ENCODE measurements around the gene GSTM3. TPM values are rescaled to one million over a fixed set of nuclear protein-coding genes. Genes with fewer than 3 reads are reported as not detected.
"Not testable (repeated sequence)": the region's sequence is repeated elsewhere in the genome, so short reads cannot be mapped to it uniquely, and the experiment has no call there.

The GSTM3 gene
- total RNA-seq, 1 donor from 2014 or later, result 11.2 TPM

DNA sequence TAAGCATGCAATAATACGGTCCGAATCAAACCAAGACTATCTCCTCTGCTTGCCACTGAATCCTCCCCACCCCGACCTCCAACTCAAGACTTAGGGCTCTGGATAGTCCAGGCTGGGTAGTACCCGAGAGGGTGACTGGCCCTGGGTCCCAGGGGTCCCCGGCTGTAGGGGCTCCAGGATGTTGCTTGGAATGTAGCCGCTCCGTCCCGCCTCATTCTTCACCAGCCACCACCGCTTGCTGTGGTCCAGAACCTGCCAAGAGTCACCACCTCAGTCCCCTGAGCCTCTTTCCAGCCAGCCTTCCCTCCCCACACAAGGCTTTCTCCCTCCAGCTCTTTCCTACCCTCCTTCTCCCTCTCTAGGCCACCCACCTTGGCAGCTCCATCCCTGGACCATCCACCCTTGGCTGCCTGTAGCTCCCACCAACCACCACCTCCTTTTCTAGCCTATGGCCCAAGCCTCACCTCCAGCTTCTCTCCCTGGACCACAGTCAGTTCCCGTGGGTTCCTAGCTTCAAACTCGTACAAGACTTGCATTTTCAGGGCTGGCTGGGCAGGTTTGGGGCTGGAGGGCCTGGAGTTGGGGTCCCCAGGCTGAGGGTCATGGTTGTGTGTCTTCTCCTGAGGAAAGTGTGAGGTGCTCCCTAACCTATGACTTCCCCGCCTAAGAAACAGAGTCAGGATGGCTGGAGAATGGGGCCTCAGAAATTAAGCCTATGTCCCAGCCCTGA lies 10.9 kb upstream of the GSTM3 start:
- Mint-ChIP-seq H3K27ac (no peak overlapping the region), H3K9me3 (no peaks in the 10 kb centered on the region), H3K4me1 (ENCODE audit: low read depth) (no peaks in the 10 kb centered on the region), H3K27me3 (ENCODE audit: low read depth) (peaks cover 28% of the 10 kb centered on the region), H3K4me3 (ENCODE audit: low read depth) (no peak overlapping the region), H3K36me3 (ENCODE audit: low read depth) (no peaks in the 10 kb centered on the region)
- no peak for DNase-seq (ENCODE audit: low spot score)
- intact Hi-C loops (cut with micrococcal nuclease), result no loop called here

DNA sequence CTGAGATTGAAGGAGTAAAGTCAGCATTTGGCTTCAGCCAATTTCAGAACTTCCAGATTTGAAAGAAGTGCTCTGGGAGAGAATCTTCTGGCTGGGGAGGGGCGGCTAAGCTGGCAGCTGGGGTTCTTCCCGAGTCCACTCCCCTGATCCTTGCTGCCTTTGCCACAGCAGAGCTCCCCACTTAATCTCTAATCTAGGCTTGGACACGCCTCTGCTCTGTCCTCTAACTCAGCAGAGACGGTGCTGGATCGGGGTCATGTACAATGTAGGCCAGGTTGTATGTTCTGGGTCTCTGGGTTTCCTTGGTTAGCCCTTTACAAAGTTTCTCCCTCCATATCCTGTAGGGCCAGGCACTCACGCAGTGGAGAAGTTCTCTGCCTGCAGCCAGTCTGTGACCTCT lies 10.1 kb upstream of the GSTM3 start:
- no peaks in the 10 kb centered on the region for H3K9me3 Mint-ChIP-seq
- no peaks in the 10 kb centered on the region for H3K36me3 Mint-ChIP-seq (ENCODE audit: low read depth)
- no peak overlapping the region for H3K27ac Mint-ChIP-seq
- intact Hi-C loops (cut with micrococcal nuclease), result no loop called here
- DNase-seq (ENCODE audit: low spot score), result no peak
- no peaks in the 10 kb centered on the region for H3K4me1 Mint-ChIP-seq (ENCODE audit: low read depth)
- no peak overlapping the region for H3K4me3 Mint-ChIP-seq (ENCODE audit: low read depth)
- peaks cover 31% of the 10 kb centered on the region for H3K27me3 Mint-ChIP-seq (ENCODE audit: low read depth)

DNA sequence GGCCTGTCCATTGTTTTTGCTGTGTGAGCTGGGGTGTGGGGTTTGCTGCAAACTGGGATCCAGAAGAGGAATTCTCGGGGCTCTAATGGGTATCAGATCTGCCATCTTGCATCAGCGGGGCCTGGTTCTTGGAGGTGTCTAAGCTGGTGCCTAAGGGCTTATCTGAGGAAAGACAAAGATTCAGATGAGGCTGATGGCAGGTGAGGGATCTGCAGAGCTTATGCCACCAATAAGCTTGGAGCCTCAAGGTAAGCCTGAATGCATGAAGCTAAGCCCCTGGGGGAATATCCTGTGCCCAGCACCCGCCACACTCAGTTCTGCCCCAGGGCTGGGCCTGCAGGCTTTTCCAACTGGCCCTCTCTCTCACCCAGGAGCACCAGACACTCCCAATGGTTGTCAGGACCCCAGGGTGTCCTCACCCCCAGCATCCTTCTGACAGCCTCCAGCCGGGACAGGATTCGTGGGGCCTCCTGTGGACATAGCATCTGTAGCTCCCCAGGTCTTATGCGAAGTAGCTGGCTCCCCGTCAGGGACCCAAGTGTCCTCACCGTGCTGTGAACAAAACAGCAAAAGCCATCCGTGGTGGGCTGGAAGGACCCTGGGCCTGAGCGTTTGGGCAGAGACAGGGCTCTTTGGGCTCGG lies 9.5 kb upstream of the GSTM3 start:
- intact Hi-C loops (cut with micrococcal nuclease), result no loop called here
- Mint-ChIP-seq H3K4me3 (ENCODE audit: low read depth) (no peak overlapping the region), H3K27ac (no peak overlapping the region), H3K36me3 (ENCODE audit: low read depth) (no peaks in the 10 kb centered on the region), H3K27me3 (ENCODE audit: low read depth) (peaks cover 31% of the 10 kb centered on the region), H3K9me3 (no peaks in the 10 kb centered on the region), H3K4me1 (ENCODE audit: low read depth) (no peaks in the 10 kb centered on the region)
- no peak for DNase-seq (ENCODE audit: low spot score)

DNA sequence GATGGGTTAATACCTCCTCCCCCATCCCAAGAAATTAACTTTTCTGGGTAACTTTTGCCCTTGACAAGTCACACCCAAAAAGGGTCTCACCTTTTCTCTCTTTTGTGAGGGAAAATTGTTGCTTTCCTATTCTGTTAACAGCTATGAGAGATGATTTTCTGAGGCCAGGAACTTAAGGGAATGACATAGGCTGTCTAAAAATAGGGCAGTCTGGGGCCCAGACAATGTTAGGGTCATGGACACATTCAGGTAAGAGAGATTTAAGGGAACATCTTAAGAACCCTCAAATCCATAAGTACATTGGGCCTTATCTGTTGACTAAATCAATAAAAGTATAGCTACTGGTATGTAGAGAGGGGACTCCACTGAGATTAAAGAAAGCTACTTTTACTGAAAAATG lies 8.4 kb upstream of the GSTM3 start:
- Mint-ChIP-seq H3K27me3 (ENCODE audit: low read depth) (peaks cover 32% of the 10 kb centered on the region), H3K9me3 (no peaks in the 10 kb centered on the region), H3K36me3 (ENCODE audit: low read depth) (no peaks in the 10 kb centered on the region), H3K27ac (no peak overlapping the region), H3K4me3 (ENCODE audit: low read depth) (no peak overlapping the region), H3K4me1 (ENCODE audit: low read depth) (no peaks in the 10 kb centered on the region)
- intact Hi-C loops (cut with micrococcal nuclease), result no loop called here
- DNase-seq (ENCODE audit: low spot score), result no peak

DNA sequence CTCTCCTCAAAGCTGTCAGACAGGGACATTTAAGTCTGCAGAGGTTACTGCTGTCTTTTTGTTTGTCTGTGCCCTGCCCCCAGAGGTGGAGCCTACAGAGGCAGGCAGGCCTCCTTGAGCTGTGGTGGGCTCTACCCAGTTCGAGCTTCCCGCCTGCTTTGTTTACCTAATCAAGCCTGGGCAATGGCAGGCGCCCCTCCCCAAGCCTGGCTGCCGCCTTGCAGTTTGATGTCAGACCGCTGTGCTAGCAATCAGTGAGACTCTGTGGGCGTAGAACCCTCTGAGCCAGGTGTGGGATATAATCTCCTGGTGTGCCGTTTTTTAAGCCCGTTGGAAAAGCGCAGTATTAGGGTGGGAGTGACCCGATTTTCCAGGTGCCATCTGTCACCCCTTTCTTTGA lies 7.5 kb upstream of the GSTM3 start:
- H3K9me3 Mint-ChIP-seq; DNase-seq (ENCODE audit: low spot score); H3K4me3 Mint-ChIP-seq (ENCODE audit: low read depth); H3K4me1 Mint-ChIP-seq (ENCODE audit: low read depth); H3K36me3 Mint-ChIP-seq (ENCODE audit: low read depth); intact Hi-C loops (cut with micrococcal nuclease); H3K27ac Mint-ChIP-seq: not testable (repeated sequence)
- peaks cover 28% of the 10 kb centered on the region for H3K27me3 Mint-ChIP-seq (ENCODE audit: low read depth)

DNA sequence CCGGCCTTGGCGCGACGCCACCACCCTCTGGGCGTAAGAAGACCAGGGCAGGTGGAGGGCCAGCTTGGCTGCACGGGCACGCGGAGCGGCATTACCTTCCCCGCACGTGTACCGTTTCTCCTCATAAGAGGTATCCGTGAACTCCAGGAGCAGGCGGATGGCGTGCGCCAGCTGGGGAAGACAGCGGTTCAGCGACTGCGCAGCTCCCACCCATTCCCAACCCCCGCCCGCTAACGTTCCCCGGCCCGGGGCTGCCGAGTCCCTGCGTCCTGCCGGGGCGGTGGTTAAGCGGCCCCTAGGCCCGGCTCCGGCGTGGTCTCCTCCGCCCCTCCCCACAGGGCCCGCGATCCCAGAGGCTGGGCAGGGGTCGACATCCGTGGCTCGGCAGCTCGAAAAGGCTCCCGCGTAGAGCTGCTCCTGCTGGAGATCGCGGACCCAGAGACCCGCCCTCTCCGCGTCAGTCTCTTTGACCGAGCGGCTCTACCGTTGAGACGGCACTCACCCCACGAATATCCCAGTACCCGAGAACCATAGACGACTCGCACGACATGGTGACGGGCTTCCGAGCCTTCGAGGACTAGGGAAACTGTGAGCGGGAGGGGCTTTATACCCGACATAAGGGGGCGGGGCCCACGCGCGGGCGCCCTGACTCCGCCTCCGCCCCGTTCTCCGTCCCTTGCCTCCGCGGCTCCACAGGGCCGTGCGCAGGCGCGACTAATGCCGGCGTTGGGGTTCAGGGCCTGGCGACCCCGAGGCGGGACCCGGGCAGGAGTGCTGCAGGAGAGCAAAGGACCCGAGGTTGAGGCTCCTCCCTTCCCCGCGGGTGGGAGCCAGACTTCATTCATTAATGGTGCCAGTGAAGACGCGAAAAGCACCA lies 862 bp downstream of the GSTM3 start:
- Mint-ChIP-seq H3K9me3 (no peaks in the 10 kb centered on the region), H3K27me3 (ENCODE audit: low read depth) (peaks cover 19% of the 10 kb centered on the region), H3K4me3 (ENCODE audit: low read depth) (peak overlapping the region; percentile 79), H3K27ac (peak overlapping the region; percentile 46), H3K4me1 (ENCODE audit: low read depth) (peaks cover 8% of the 10 kb centered on the region), H3K36me3 (ENCODE audit: low read depth) (no peaks in the 10 kb centered on the region)
- intact Hi-C loops (cut with micrococcal nuclease), result loop anchor here (2.0 kb wide), 1 partner anchor 53 kb away; the partner anchor contains the start of gene GSTM1
- peak; percentile 79 for DNase-seq (ENCODE audit: low spot score)

DNA sequence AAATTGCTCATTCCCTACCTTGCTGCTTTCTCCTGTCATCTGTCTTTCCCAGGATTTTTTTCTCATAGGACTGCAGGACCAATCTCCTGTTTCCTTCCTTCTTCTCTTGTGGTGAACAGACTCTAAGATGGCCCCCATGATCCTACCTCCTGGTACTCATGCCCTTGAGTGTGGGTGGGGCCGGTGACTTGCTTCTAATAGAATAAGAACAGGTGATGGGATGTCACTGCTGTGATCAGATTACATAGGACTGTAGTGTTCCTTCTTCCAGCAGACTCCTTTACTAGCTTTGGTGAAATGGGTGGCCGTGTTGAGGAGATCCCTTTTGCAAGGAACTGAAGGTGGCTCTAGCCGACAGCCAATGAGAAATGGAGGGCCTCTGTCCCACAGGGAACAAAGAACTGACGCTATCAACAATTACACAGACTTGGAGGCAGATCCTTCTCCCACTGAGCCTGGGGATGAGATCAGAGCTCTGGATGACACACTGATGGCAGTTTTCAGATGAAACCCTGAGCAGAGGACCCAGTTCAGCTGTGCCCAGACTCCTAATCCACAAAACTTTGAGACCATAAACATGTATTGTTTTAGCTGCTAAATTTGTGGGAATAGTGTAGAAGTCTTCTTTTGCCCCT lies 7.5 kb downstream of the GSTM3 start:
- H3K9me3 Mint-ChIP-seq, result no peaks in the 10 kb centered on the region
- no peak for DNase-seq (ENCODE audit: low spot score)
- no peaks in the 10 kb centered on the region for H3K4me1 Mint-ChIP-seq (ENCODE audit: low read depth)
- H3K27me3 Mint-ChIP-seq (ENCODE audit: low read depth), result peaks cover 12% of the 10 kb centered on the region
- intact Hi-C loops (cut with micrococcal nuclease), result no loop called here
- no peak overlapping the region for H3K27ac Mint-ChIP-seq
- H3K4me3 Mint-ChIP-seq (ENCODE audit: low read depth), result no peak overlapping the region
- H3K36me3 Mint-ChIP-seq (ENCODE audit: low read depth), result no peaks in the 10 kb centered on the region

DNA sequence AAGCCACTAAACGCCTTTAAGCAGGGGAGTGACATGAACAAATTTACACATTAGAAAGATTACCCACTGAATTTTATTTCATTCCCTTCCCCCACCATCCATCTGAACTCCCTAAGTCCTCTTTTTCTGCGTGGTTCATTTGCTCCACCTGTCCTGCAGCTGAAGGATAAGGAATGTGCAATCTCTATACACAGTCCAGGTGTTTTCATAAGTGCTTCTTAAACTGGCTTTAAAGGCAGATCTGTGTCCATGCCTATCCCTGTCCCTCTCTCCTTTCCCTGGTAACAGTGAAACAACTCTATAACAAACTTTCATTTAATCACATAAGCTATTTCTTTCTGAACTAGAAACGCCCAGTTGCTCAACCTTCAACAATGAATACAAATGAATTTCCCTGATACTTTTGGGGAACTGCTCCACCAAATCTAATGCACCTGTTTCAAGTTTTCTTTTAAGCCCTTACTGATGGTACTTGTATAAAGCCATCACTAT lies 8.4 kb downstream of the GSTM3 start:
- intact Hi-C loops (cut with micrococcal nuclease), result no loop called here
- no peak for DNase-seq (ENCODE audit: low spot score)
- Mint-ChIP-seq H3K9me3 (no peaks in the 10 kb centered on the region), H3K36me3 (ENCODE audit: low read depth) (no peaks in the 10 kb centered on the region), H3K27ac (no peak overlapping the region), H3K4me1 (ENCODE audit: low read depth) (no peaks in the 10 kb centered on the region), H3K27me3 (ENCODE audit: low read depth) (peaks cover 12% of the 10 kb centered on the region), H3K4me3 (ENCODE audit: low read depth) (no peak overlapping the region)

DNA sequence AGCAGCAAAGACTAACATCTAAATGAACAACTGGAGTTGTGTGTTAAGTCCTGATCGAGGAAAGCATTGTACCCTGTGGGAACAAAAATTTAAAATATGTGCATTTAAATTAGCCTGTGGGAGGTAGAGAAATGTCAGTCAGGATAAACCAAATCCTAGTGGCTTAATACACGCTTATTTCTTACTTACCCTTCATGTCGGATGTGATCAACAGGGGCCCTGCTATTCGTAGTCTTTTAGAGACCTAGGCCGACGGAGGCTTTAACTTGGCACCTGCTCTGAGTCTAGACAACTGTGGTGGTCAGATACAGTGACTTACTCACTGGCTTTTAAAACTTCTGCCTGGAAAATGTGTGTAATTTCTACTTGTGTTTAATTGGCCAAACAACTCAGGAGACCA lies 10.2 kb downstream of the GSTM3 start:
- DNase-seq (ENCODE audit: low spot score), result no peak
- Mint-ChIP-seq H3K4me1 (ENCODE audit: low read depth) (no peaks in the 10 kb centered on the region), H3K27ac (no peak overlapping the region), H3K4me3 (ENCODE audit: low read depth) (no peak overlapping the region), H3K27me3 (ENCODE audit: low read depth) (peaks cover 15% of the 10 kb centered on the region), H3K36me3 (ENCODE audit: low read depth) (no peaks in the 10 kb centered on the region), H3K9me3 (no peaks in the 10 kb centered on the region)
- intact Hi-C loops (cut with micrococcal nuclease), result no loop called here

DNA sequence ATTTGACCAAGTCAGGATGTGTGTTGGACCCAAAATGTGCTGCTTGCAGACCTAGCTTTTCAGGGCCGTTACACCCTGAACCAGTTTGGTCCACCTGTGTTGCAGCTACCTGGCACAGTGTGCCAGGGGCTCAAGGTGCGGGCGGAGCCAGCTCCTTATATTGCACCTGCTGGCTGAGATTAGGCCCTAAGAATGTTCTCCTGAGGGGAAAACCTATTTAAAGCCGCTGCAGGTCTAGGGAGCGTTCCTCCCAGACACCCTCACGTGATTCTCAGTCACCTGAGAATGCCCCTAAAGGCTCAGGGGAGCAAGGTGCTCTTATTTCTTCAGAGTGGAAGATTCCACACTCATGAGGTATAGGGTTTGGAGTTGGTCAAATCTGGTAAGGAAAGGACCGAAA lies 12.0 kb downstream of the GSTM3 start:
- no peak for DNase-seq (ENCODE audit: low spot score)
- Mint-ChIP-seq H3K4me1 (ENCODE audit: low read depth) (no peaks in the 10 kb centered on the region), H3K4me3 (ENCODE audit: low read depth) (no peak overlapping the region), H3K9me3 (no peaks in the 10 kb centered on the region), H3K27me3 (ENCODE audit: low read depth) (peaks cover 15% of the 10 kb centered on the region), H3K36me3 (ENCODE audit: low read depth) (no peaks in the 10 kb centered on the region), H3K27ac (no peak overlapping the region)
- intact Hi-C loops (cut with micrococcal nuclease), result no loop called here

DNA sequence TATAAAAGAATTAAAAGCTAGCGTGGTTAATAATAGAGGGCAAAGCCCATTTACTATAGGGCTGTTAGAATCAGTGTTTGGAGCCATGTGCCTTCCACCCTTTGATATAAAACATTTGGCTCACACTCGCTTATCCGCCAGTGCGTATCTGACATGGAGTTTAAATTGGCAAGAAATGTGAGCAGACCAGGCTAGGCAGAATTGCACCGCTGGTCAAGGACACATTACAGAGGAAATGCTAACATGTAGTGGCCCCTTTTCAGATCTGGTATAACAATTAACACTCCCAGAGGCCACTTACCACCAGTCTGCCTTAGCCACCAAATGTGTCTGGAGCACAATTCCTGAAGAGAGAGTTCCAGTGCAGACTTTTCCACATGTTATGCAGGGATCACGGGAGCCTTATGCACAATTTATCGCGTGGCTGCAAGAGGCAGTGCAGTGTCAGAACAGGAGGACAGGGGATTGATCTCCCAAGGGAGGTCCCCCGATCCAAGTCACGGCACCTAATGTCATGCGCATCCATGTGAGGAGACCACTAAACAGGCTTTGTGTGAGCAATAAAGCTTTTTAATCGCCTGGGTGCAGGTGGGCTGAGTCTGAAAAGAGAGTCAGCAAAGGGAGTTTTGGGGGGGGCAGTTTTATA lies 14.0 kb downstream of the GSTM3 start:
- DNase-seq (ENCODE audit: low spot score), result no peak
- Mint-ChIP-seq H3K4me3 (ENCODE audit: low read depth) (no peak overlapping the region), H3K9me3 (no peaks in the 10 kb centered on the region), H3K27ac (no peak overlapping the region), H3K4me1 (ENCODE audit: low read depth) (no peaks in the 10 kb centered on the region), H3K36me3 (ENCODE audit: low read depth) (no peaks in the 10 kb centered on the region), H3K27me3 (ENCODE audit: low read depth) (peaks cover 14% of the 10 kb centered on the region)
- intact Hi-C loops (cut with micrococcal nuclease), result no loop called here

DNA sequence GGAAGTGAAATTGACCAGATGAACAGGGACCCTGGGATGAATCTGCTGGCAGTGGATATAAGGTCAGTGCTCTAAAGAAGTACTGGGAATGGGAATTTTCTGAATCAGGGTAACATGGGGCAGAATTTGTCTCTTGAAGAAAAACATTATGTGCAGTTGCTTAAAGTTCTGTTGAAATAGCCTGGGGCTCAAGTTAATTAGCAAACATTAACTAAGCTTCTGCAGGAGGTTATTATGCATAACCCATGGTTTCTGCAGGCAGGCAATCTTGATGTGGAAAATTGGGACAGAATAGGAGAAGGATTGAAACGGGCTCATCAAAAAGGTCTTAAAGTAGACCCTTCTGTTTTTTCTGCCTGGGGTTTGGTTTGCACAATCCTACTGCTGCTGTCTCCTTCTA lies 14.8 kb downstream of the GSTM3 start:
- no peak for DNase-seq (ENCODE audit: low spot score)
- Mint-ChIP-seq H3K27ac (no peak overlapping the region), H3K27me3 (ENCODE audit: low read depth) (peaks cover 17% of the 10 kb centered on the region), H3K4me1 (ENCODE audit: low read depth) (no peaks in the 10 kb centered on the region), H3K4me3 (ENCODE audit: low read depth) (no peak overlapping the region), H3K9me3 (no peaks in the 10 kb centered on the region), H3K36me3 (ENCODE audit: low read depth) (no peaks in the 10 kb centered on the region)
- intact Hi-C loops (cut with micrococcal nuclease), result no loop called here
